ENCODE data around the gene EXT2. TPM values are rescaled to one million over a fixed set of nuclear protein-coding genes. Genes with fewer than 3 reads are reported as not detected.

The EXT2 gene
- total and polyA plus RNA-seq, 11 donors = 12.6 to 41.9 (median 31.9) TPM

DNA sequence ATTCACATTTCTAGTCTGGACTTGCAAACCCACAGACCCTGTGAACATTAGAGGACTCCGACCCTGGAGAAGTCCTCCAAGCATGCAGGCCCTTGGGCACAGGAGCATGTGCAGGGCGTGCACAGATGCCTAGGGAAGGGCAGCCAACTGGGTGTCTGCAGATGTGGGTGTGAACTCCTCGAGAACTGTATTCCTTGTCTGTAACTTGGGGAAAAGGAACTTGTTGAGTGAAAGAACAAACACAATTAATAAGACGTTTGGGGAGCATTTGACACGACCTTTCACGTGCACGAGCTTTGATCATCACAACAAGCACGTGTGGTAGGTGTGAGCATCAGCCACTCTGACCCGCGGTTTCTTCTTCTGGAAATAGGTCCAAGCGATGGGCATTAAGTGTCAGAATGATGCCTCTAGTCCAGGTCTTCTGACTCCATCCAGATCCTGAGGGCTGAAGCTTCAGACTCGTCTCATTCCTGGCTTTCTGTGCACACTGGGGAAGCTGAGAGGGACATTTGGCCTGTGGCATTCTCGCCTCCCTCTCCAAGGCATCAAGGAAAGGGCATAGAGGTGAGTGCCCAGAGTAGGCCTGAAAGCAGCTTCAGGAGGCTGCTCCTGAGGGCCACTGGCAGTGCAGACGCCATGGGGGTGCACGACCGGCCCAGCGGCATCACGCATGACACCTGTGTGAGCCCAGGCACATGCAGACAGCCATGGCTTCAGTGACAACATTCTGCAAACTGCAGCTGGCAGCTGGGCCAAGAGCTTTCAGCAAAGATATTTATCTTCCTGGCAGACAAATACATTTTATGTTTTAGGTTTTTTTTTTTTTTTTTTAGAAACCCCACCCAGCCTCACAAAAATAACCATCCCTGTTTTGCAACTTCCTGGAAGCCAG is 182.0 kb downstream of the EXT2 start:
- WGBS, 4 donors = 84 to 93% (median 91%) methylated on average over 18 of the region's 18 CpGs
- no peaks in the 10 kb centered on the region for H3K36me3 ChIP-seq
- no peaks in the 10 kb centered on the region for H3K9me3 ChIP-seq
- no peaks in the 10 kb centered on the region for H3K4me1 ChIP-seq
- H3K27me3 ChIP-seq = no peaks in the 10 kb centered on the region
- no peak overlapping the region for H3K27ac ChIP-seq
- no peak overlapping the region for H3K4me3 ChIP-seq
- intact Hi-C loops (cut with DNase I) = loop anchor here in 2 of 10 donors (10.0 kb wide), 2 partner anchors 63 to 173 kb away; no protein-coding TSS in a partner anchor
- ATAC-seq = no peak
- no peak for TF ChIP-seq POLR2A (IDR thresholded peaks at IDR 0.05)
- TF ChIP-seq, protein P1, sequence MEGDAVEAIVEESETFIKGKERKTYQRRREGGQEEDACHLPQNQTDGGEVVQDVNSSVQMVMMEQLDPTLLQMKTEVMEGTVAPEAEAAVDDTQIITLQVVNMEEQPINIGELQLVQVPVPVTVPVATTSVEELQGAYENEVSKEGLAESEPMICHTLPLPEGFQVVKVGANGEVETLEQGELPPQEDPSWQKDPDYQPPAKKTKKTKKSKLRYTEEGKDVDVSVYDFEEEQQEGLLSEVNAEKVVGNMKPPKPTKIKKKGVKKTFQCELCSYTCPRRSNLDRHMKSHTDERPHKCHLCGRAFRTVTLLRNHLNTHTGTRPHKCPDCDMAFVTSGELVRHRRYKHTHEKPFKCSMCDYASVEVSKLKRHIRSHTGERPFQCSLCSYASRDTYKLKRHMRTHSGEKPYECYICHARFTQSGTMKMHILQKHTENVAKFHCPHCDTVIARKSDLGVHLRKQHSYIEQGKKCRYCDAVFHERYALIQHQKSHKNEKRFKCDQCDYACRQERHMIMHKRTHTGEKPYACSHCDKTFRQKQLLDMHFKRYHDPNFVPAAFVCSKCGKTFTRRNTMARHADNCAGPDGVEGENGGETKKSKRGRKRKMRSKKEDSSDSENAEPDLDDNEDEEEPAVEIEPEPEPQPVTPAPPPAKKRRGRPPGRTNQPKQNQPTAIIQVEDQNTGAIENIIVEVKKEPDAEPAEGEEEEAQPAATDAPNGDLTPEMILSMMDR (IDR thresholded peaks at IDR 0.05) = no peak
- DNase-seq = no peak

DNA sequence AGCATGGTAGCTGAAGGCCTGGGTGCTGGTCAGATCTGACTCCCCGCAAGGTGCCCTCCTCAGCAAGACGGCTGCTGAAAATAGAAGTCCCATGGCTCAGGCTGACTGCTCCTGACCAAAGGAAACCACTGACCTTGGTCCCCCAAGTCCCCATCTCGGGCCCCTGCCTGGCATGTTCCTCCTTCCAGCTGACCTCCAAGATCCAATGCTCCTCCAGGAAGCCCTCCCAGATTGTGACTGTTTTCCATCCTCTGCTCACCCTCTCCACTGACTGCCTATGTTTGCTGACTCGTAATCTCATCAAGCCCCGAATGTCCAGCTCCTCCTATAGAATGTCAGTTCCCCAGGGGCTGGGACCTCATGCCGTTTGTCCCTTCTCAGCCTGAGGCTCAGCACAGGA is 184.0 kb downstream of the EXT2 start:
- Histone ChIP-seq H3K36me3 (no peaks in the 10 kb centered on the region), H3K27ac (no peak overlapping the region), H3K4me3 (no peak overlapping the region), H3K27me3 (no peaks in the 10 kb centered on the region), H3K4me1 (no peaks in the 10 kb centered on the region), H3K9me3 (no peaks in the 10 kb centered on the region)
- WGBS, 4 donors = 76 to 91% (median 85%) methylated on average over 5 to 6 of the region's 6 CpGs
- DNase-seq (no peak), ATAC-seq (no peak)
- TF ChIP-seq, protein P1 (IDR thresholded peaks at IDR 0.05) = no peak
- TF ChIP-seq POLR2A (IDR thresholded peaks at IDR 0.05) = no peak
- intact Hi-C loops (cut with DNase I) = loop anchor here in 2 of 10 donors (10.0 kb wide), 2 partner anchors 65 to 175 kb away; no protein-coding TSS in a partner anchor

DNA sequence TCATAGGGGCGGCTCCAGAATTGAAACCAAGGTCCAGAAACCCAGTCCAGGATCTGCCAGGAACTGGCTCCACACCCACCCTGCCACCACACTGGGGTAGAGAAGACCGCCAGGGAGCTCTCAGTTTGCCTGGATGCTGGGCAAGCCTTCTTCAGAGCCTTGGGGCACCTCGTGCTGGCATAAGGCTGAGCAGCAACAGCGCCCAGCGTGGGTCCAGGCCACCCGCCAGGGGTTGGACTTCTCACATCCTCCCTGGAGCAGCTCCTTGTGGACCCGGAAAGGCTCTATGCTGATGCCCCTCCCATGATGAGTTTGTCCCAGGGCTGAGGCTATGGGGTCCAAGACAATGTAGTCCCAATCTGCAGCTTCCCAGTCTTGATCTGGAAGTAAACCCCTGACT is 184.8 kb downstream of the EXT2 start:
- 91 to 100% (median 95%) methylated on average over 5 to 7 of the region's 7 CpGs for WGBS, 4 donors
- intact Hi-C loops (cut with DNase I) = loop anchor here in 7 of 10 donors (10.0 kb wide), 3 partner anchors 145 to 335 kb away; no protein-coding TSS in a partner anchor
- TF ChIP-seq, protein P1 (IDR thresholded peaks at IDR 0.05) = no peak
- TF ChIP-seq POLR2A (IDR thresholded peaks at IDR 0.05) = no peak
- Histone ChIP-seq H3K27ac (no peak overlapping the region), H3K4me3 (no peak overlapping the region), H3K4me1 (no peaks in the 10 kb centered on the region), H3K36me3 (no peaks in the 10 kb centered on the region), H3K27me3 (no peaks in the 10 kb centered on the region), H3K9me3 (no peaks in the 10 kb centered on the region)
- DNase-seq (no peak), ATAC-seq (no peak)

DNA sequence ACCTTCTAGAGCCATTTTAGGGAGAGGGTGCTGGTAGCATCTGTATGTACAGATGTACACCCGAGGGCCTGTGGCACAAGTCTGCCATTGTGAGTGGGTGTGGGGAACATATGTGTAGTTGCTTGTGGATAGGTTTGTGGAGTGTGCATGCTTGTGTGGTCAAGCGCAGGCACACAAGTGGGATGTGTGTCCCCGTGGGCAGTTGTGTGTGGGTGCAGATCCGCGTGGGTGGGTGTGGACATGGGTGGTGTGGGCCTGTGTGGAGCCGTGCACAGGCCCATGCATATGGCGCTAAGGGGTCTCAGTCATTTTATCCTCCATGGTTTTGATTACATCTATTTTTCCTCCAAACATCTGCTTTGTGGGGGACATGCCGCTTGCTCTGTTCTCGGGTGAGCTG is 185.7 kb downstream of the EXT2 start:
- no peaks in the 10 kb centered on the region for H3K27me3 ChIP-seq
- ATAC-seq (no peak), DNase-seq (no peak)
- no peaks in the 10 kb centered on the region for H3K9me3 ChIP-seq
- no peaks in the 10 kb centered on the region for H3K36me3 ChIP-seq
- intact Hi-C loops (cut with DNase I) = loop anchor here in 7 of 10 donors (10.0 kb wide), 3 partner anchors 146 to 334 kb away; no protein-coding TSS in a partner anchor
- H3K4me3 ChIP-seq = no peak overlapping the region
- no peak overlapping the region for H3K27ac ChIP-seq
- 95 to 98% (median 97%) methylated on average over 9 of the region's 9 CpGs for WGBS, 4 donors
- H3K4me1 ChIP-seq = no peaks in the 10 kb centered on the region
- TF ChIP-seq, protein P1 (IDR thresholded peaks at IDR 0.05) = no peak
- no peak for TF ChIP-seq POLR2A (IDR thresholded peaks at IDR 0.05)
